Measurements from ENCODE around the gene SNX14. TPM values are rescaled to one million over a fixed set of nuclear protein-coding genes. Genes with fewer than 3 reads are reported as not detected.

Gene SNX14
- total and polyA plus RNA-seq, 10 of the 15 experiments (the other 5 are each of a cell fraction or from before 2014, with no cell fraction given): 34.2 to 122 (median 51.0) TPM

DNA sequence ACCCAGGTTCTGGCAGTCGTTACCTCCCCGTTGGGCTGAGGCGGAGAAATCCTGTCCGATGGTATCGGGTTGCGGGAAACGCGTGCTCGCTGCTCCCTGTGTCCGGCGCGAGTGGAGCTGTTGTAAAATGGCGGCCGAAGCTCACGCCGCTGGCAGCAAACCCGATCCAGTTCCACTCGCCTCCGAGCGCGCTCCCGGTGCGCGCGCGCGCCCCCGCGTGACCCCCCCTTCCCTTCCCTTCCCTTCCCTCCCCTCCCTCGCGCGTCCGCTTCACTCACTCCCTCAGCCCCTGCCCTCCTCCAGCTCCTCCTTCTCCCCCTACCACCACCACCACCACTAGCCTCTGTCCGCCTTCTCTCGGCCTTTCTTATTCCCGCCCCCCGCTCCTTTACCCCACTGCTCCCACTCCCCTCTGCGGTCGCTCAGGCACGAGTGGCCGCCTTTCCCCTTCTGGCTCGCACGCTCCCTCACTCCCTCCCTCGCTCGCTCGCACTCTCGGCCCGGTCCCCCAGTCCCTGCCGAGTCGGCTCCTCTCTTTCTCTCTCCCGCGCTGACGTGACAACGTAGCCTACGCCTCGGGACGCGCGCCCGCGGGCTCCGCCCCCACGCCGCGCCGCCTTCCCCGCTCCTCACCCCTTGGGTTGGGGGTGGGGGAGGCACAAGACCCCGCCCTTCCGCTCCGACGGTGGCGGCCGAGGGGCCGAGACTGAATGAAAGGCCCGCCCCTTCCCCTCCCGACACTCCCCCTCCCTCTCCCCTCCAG, 49.3 kb upstream of the SNX14 start, which contains the start of gene SYNCRIP (continued):
- TF ChIP-seq CREM (IDR thresholded peaks at IDR 0.05; ENCODE audit: low read depth) (peak; percentile 91), PML (IDR thresholded peaks at IDR 0.05; ENCODE audit: low read length) (peak; percentile 94), POLR2AphosphoS2 (IDR thresholded peaks at IDR 0.05; ENCODE audit: low read depth, low read length) (peak; percentile 93), E4F1 (IDR thresholded peaks at IDR 0.05; ENCODE audit: borderline replicate concordance, partially characterized antibody) (peak; percentile 35), ELK1 (IDR thresholded peaks at IDR 0.05; ENCODE audit: low read depth, low read length) (peak; percentile 45; the same call in 1 of the 2 replicates), FOXM1 (IDR thresholded peaks at IDR 0.05; ENCODE audit: low read depth, low read length) (no peak; the same call in 1 of the 2 replicates), RCOR1 (conservative IDR thresholded peaks at IDR 0.05; ENCODE audit: low read depth, low read length) (0 out of 2 replicates have a peak, but pooled peaks have one; percentile 47), EED (IDR thresholded peaks at IDR 0.05; ENCODE audit: low read depth) (no peak; the same call in 1 of the 2 replicates), PKNOX1 (IDR thresholded peaks at IDR 0.05) (peak; percentile 81), BCL3 (IDR thresholded peaks at IDR 0.05; ENCODE audit: borderline replicate concordance, insufficient read depth, low read depth, low read length, poor library complexity, severe bottlenecking) (no peak), RAD21 (IDR thresholded peaks at IDR 0.05; ENCODE audit: insufficient read depth, low read depth, low read length) (no peak), JUND (IDR thresholded peaks at IDR 0.05; ENCODE audit: low read depth, low read length) (no peak), MEF2A (IDR thresholded peaks at IDR 0.05; ENCODE audit: insufficient read depth, low read depth, low read length) (no peak), HDGF (IDR thresholded peaks at IDR 0.05) (peak; percentile 99)
- TF ChIP-seq, protein P1, sequence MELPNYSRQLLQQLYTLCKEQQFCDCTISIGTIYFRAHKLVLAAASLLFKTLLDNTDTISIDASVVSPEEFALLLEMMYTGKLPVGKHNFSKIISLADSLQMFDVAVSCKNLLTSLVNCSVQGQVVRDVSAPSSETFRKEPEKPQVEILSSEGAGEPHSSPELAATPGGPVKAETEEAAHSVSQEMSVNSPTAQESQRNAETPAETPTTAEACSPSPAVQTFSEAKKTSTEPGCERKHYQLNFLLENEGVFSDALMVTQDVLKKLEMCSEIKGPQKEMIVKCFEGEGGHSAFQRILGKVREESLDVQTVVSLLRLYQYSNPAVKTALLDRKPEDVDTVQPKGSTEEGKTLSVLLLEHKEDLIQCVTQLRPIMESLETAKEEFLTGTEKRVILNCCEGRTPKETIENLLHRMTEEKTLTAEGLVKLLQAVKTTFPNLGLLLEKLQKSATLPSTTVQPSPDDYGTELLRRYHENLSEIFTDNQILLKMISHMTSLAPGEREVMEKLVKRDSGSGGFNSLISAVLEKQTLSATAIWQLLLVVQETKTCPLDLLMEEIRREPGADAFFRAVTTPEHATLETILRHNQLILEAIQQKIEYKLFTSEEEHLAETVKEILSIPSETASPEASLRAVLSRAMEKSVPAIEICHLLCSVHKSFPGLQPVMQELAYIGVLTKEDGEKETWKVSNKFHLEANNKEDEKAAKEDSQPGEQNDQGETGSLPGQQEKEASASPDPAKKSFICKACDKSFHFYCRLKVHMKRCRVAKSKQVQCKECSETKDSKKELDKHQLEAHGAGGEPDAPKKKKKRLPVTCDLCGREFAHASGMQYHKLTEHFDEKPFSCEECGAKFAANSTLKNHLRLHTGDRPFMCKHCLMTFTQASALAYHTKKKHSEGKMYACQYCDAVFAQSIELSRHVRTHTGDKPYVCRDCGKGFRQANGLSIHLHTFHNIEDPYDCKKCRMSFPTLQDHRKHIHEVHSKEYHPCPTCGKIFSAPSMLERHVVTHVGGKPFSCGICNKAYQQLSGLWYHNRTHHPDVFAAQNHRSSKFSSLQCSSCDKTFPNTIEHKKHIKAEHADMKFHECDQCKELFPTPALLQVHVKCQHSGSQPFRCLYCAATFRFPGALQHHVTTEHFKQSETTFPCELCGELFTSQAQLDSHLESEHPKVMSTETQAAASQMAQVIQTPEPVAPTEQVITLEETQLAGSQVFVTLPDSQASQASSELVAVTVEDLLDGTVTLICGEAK (IDR thresholded peaks at IDR 0.05; ENCODE audit: borderline replicate concordance): no peak
